H1 (cell line): Measurements from ENCODE around the gene YIPF3.

Experiments used
- CTCF ChIP-seq, 3 experiments: IDR thresholded peaks; 1 replicate in 2 of 3; 2 replicates in 1 of 3; pipeline versions ENCODE4 v1.5.1 to v1.6.1; 2011; ENCODE audit warnings: low read length in 3 of 3, mild to moderate bottlenecking in 3 of 3, inconsistent platforms in 2 of 3, low read depth in 1 of 3, moderate library complexity in 1 of 3; ENCODE audit not compliant: insufficient read depth in 1 of 3; ENCODE audit errors: control extremely low read depth in 1 of 3
- EGR1 ChIP-seq: IDR thresholded peaks from 2 replicates; pipeline ENCODE4 v1.6.1; 2011; ENCODE audit warnings: low read depth, low read length, borderline replicate concordance
- POLR2AphosphoS5 ChIP-seq: IDR thresholded peaks from 2 replicates; pipeline ENCODE4 v1.6.1; 2011; ENCODE audit warnings: low read depth, low read length
- TBP ChIP-seq: IDR thresholded peaks from 2 replicates; pipeline ENCODE4 v1.6.1; 2011; ENCODE audit warnings: low read depth, low read length, improper control_type of control experiment
- YY1 ChIP-seq: IDR thresholded peaks from 2 replicates; pipeline ENCODE4 v1.6.1; 2011; ENCODE audit warnings: low read depth, mild to moderate bottlenecking, low read length

- TF ChIP-seq CTCF (IDR thresholded peaks at IDR 0.05; ENCODE audit: control extremely low read depth in 1 of 3, insufficient read depth in 1 of 3, low read depth in 1 of 3, low read length in 3 of 3) (no peak), POLR2AphosphoS5 (no peak), EGR1 (no peak), TBP (no peak), YY1 (no peak)
Measured at GRCh38 chr6:43469947-43470346, 46.8 kb downstream of the YIPF3 start.
